Endothelial cell (in vitro differentiated cells): Measurements from ENCODE around the gene POLR1A. TPM values are rescaled to one million over a fixed set of nuclear protein-coding genes. Genes with fewer than 3 reads are reported as not detected.

ENCODE experiments used
- DNase-seq: peaks from one replicate; pipeline ENCODE4 v3.0.0; 2021; ENCODE audit warnings: low spot score
- H3K27ac Mint-ChIP-seq: one replicate; pipeline ENCODE4 v1.8.0; 2021; ENCODE audit warnings: mixed read lengths, inconsistent platforms; ENCODE audit not compliant: unreplicated experiment
- H3K27me3 Mint-ChIP-seq: one replicate; pipeline ENCODE4 v1.8.0; 2021; ENCODE audit warnings: mild to moderate bottlenecking, moderate library complexity, mixed read lengths, inconsistent platforms; ENCODE audit not compliant: unreplicated experiment
- H3K36me3 Mint-ChIP-seq: one replicate; pipeline ENCODE4 v1.8.0; 2021; ENCODE audit warnings: mild to moderate bottlenecking, low read depth, mixed read lengths, inconsistent platforms; ENCODE audit not compliant: unreplicated experiment
- H3K4me1 Mint-ChIP-seq: one replicate; pipeline ENCODE4 v1.8.0; 2021; ENCODE audit warnings: mild to moderate bottlenecking, mixed read lengths, inconsistent platforms; ENCODE audit not compliant: unreplicated experiment
- H3K4me3 Mint-ChIP-seq: one replicate; pipeline ENCODE4 v1.8.0; 2021; ENCODE audit warnings: mild to moderate bottlenecking, mixed read lengths, inconsistent platforms; ENCODE audit not compliant: unreplicated experiment
- H3K9me3 Mint-ChIP-seq: one replicate; pipeline ENCODE4 v1.8.0; 2021; ENCODE audit warnings: mixed read lengths, inconsistent platforms; ENCODE audit not compliant: unreplicated experiment
- CTCF ChIP-seq: fragments of 200-600 bp; sonication (generic); IDR thresholded peaks from one replicate; pipeline ENCODE4 v1.5.0; 2021; ENCODE audit warnings: antibody characterized with exemption; ENCODE audit not compliant: unreplicated experiment
- long read RNA-seq: library from polyadenylated mRNA; unstranded; transcript quantifications from one replicate; pipeline ENCODE4 v2.0.0, GENCODE V29; 2020; ENCODE audit not compliant: unreplicated experiment
- total RNA-seq: library from RNA; stranded (reverse); fragmentation: NEBNext Ultra II Directional; extraction: Animal tissue kit (Norgen Biotek cat#: 25700); gene quantifications from one replicate; pipeline ENCODE4 v1.2.1, GENCODE V29; 2021; ENCODE audit not compliant: unreplicated experiment

POLR1A gene
- 30.4 TPM for total RNA-seq
- long read RNA-seq, partial matches to known transcripts, result 0 of 1 reads
- long read RNA-seq, other reads (novel, unspliced or antisense), result 1 of 1 reads

DNA sequence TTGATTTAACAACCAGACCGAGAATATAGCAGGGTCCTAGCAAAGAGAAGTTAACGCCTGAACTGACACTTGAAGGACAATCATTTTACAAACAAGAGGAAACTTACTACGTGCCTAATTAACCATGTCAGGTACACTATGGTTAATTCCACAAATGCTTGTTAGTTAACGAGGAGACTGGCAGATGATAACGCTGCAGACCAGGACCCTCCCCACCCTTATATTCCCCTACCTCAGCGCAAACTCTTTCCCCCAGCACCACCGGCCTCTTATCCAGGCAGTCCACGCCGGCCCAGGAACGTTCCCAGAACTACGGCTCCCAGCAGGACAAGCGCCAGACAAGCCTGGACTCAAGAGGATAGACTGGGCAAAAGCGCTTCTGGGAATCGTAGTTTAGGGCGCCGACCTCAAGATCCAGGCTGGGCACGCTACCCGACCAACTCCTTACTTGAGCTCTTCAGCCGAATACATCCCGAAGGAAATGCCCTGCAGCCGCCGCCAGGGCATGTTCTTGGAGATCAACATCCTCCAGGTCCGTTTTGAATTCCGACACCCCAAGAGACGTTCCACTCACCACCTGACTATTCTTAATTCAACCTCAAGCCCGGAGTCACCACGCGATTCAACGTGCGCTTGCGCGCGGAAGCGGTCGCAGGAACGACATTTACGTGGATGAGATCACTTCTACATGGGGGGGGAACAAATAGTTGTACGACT, at the start of gene POLR1A:
Gene POLR1A, minus strand, starts transcription at position 635 of the 717 bp plus-strand sequence. Its CDS starts 110 bp downstream, at position 525.
- DNase-seq, result peak; percentile 77
- Mint-ChIP-seq H3K9me3 (no peaks in the 10 kb centered on the region), H3K4me1 (peaks cover 25% of the 10 kb centered on the region), H3K36me3 (peaks cover 23% of the 10 kb centered on the region), H3K4me3 (peak within 1 kb of the TSS; percentile 98), H3K27me3 (peaks cover 9% of the 10 kb centered on the region), H3K27ac (peak within 1 kb of the TSS; percentile 98)
- no peak for TF ChIP-seq CTCF

- no peak for TF ChIP-seq CTCF
- Mint-ChIP-seq H3K27me3 (peaks cover 2% of the 10 kb centered on the region), H3K9me3 (no peaks in the 10 kb centered on the region), H3K36me3 (peaks cover 39% of the 10 kb centered on the region), H3K4me1 (no peaks in the 10 kb centered on the region), H3K27ac (no peak overlapping the region), H3K4me3 (no peak overlapping the region)
- DNase-seq, result no peak
These were observed 44.8 kb upstream of the POLR1A start for GRCh38 chr2:86150502-86150901.

DNA sequence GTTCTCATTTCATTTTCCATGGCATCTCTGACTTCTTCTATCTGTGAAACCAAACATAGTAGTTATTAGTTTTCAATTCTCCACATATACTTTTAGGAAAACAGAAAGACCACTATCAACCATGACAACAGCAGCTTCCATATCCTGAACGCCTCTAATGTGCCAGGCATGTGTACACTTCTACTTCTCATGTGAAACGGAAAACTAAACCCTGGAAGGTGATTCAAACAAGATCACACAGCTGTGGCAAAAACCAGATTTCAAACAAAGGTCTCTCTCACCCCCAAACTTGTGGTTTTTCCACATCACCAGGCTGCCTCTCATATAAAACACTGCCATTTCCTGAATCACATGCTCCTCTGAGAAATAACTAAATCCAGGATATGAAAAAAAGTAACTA, 42.1 kb upstream of the POLR1A start:
- Mint-ChIP-seq H3K36me3 (peaks cover 45% of the 10 kb centered on the region), H3K27me3 (peaks cover 2% of the 10 kb centered on the region), H3K4me1 (no peaks in the 10 kb centered on the region), H3K4me3 (peak overlapping the region; percentile 9), H3K27ac (no peak overlapping the region), H3K9me3 (no peaks in the 10 kb centered on the region)
- TF ChIP-seq CTCF, result no peak
- DNase-seq, result no peak

GRCh38 chr2:86143926-86144685, 38.4 kb upstream of the POLR1A start:
- H3K27ac Mint-ChIP-seq, result no peak overlapping the region
- DNase-seq, result no peak
- no peaks in the 10 kb centered on the region for H3K9me3 Mint-ChIP-seq
- no peak overlapping the region for H3K4me3 Mint-ChIP-seq
- H3K4me1 Mint-ChIP-seq, result no peaks in the 10 kb centered on the region
- no peak for TF ChIP-seq CTCF
- peaks cover 1% of the 10 kb centered on the region for H3K27me3 Mint-ChIP-seq
- H3K36me3 Mint-ChIP-seq, result peaks cover 35% of the 10 kb centered on the region

- Mint-ChIP-seq H3K36me3 (peaks cover 34% of the 10 kb centered on the region), H3K27me3 (peaks cover 1% of the 10 kb centered on the region), H3K27ac (no peak overlapping the region), H3K4me1 (no peaks in the 10 kb centered on the region), H3K9me3 (no peaks in the 10 kb centered on the region), H3K4me3 (no peak overlapping the region)
- DNase-seq, result no peak
- no peak for TF ChIP-seq CTCF
These were observed 37.6 kb upstream of the POLR1A start for GRCh38 chr2:86143307-86143706.
